MM.1S (cell line): ENCODE data around the gene FXYD3.

Experiments used
- DNase-seq: peaks from one replicate; pipeline ENCODE4 v3.0.0-alpha.2; 2015
- H2AFZ ChIP-seq: fragments of 300-600 bp; sonication (generic); 2 replicates; pipeline ENCODE4 v1.6.0; 2016; ENCODE audit warnings: antibody characterized with exemption, low read length
- H3F3A ChIP-seq: fragments of 300-600 bp; sonication (generic); 2 replicates; pipeline ENCODE4 v1.6.1; 2016; ENCODE audit warnings: mild to moderate bottlenecking, antibody characterized with exemption, low read length, moderate library complexity, mixed read lengths; ENCODE audit not compliant: insufficient read depth
- H3K27ac ChIP-seq: fragments of 300-600 bp; sonication (generic); 2 replicates; pipeline ENCODE4 v1.5.1; 2016; ENCODE audit warnings: mild to moderate bottlenecking, low read length
- H3K27me3 ChIP-seq: fragments of 300-600 bp; sonication (generic); replicated peaks from 2 replicates; pipeline ENCODE4 v1.6.0; 2016; ENCODE audit warnings: low read length; ENCODE audit not compliant: insufficient read depth
- H3K36me3 ChIP-seq: fragments of 300-600 bp; sonication (generic); replicated peaks from 2 replicates; pipeline ENCODE4 v1.6.1; 2016; ENCODE audit warnings: mild to moderate bottlenecking, low read length, mixed read lengths; ENCODE audit not compliant: insufficient read depth
- H3K4me1 ChIP-seq: fragments of 300-600 bp; sonication (generic); 2 replicates; pipeline ENCODE4 v1.6.1; 2016; ENCODE audit warnings: low read length, mixed read lengths
- H3K4me2 ChIP-seq: fragments of 300-600 bp; sonication (generic); 2 replicates; pipeline ENCODE4 v1.6.0; 2016; ENCODE audit warnings: low read depth, low read length
- H3K4me3 ChIP-seq: fragments of 300-600 bp; sonication (generic); 2 replicates; pipeline ENCODE4 v1.5.1; 2016; ENCODE audit warnings: low read length, mixed read lengths
- H3K79me2 ChIP-seq: fragments of 300-600 bp; sonication (generic); 2 replicates; pipeline ENCODE4 v1.6.1; 2016; ENCODE audit warnings: mixed run types, low read length, mixed read lengths
- H3K9ac ChIP-seq: fragments of 300-600 bp; sonication (generic); 2 replicates; pipeline ENCODE4 v1.6.1; 2016; ENCODE audit warnings: low read length, mixed read lengths
- H3K9me2 ChIP-seq: fragments of 300-600 bp; sonication (generic); replicated peaks from 2 replicates; pipeline ENCODE4 v1.6.1; 2016; ENCODE audit warnings: mild to moderate bottlenecking, low read length, mixed read lengths; ENCODE audit not compliant: insufficient read depth
- H3K9me3 ChIP-seq: fragments of 300-600 bp; sonication (generic); replicated peaks from 2 replicates; pipeline ENCODE4 v1.6.1; 2016; ENCODE audit warnings: mild to moderate bottlenecking, low read length, mixed read lengths; ENCODE audit not compliant: insufficient read depth
- H4K20me1 ChIP-seq: fragments of 300-600 bp; sonication (generic); 2 replicates; pipeline ENCODE4 v1.6.1; 2016; ENCODE audit warnings: mild to moderate bottlenecking, low read length, moderate library complexity, mixed read lengths; ENCODE audit not compliant: insufficient read depth
- EZH2 ChIP-seq: fragments of 300-600 bp; sonication (generic); optimal IDR thresholded peaks from 2 replicates; pipeline ENCODE3; 2017; ENCODE audit warnings: low read depth, mild to moderate bottlenecking, antibody characterized with exemption, low read length, mixed read lengths
- EZH2phosphoT487 ChIP-seq: fragments of 300-600 bp; sonication (generic); IDR thresholded peaks from 2 replicates; pipeline ENCODE4 v1.6.1; 2018; ENCODE audit warnings: antibody characterized with exemption, low read length
- TF ChIP-seq, protein P1 (sequence below): fragments of 300-600 bp; sonication (generic); IDR thresholded peaks from 2 replicates; pipeline ENCODE4 v1.5.1; 2016; ENCODE audit warnings: antibody characterized with exemption, low read length, mixed read lengths

The FXYD3 gene

DNA sequence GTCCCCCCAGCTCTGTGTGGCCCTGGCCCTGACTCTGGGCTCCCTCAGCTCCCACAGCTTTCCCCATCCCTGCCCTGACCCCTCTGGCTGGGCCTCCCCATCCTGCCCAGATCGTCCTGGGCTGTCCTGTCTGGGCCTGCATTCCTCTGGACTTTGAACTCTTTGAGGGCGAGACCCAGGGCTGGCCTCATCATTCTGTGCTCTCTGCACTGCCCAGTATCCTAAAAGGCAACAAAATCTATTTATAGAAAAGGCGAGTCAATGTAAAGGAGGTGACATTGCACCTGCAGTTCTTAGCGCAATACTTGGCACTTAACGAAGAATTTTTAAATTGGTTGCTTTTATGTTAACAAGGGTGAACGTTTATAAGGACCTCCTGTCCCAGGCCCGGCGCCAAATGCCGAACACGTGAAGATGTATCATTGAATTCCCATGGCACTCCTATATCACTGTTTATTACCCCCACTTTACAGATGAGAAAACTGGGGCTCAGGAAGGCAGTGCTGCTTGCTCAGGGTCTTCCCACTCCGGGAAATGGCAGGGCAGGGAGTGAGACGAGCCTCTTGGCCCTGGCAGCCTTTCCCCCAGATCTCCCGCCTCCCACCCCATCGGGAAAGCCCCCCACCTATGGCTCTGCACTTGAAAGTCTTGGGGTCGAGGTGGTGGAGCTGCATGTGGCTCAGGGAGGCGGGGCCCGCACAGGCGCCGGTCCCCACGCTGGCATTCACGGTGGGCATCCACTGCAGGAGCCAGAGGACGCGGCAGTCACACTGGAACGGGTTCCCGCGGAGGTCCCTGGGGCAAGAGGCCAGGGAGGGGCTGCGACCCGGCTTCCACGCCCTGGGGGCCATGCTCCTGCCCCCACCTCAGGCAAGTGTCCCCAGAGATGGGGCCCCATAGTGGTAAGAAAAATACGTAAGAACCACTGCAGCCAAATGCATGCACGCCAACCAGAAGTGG, 15.4 kb downstream of the FXYD3 start:
- Histone ChIP-seq H3K9me3 (no peaks in the 10 kb centered on the region), H2AFZ (no peak overlapping the region), H3K79me2 (no peaks in the 10 kb centered on the region), H3K4me3 (no peak overlapping the region), H3K27ac (no peak overlapping the region), H3K9ac (no peak overlapping the region), H3K4me2 (no peak overlapping the region), H3K9me2 (no peaks in the 10 kb centered on the region), H4K20me1 (no peaks in the 10 kb centered on the region), H3K27me3 (peaks cover 61% of the 10 kb centered on the region), H3F3A (no peaks in the 10 kb centered on the region), H3K4me1 (0 out of 2 replicates have a peak, but pooled peaks cover 8% of the 10 kb centered on the region), H3K36me3 (no peaks in the 10 kb centered on the region)
- DNase-seq, result no peak
- TF ChIP-seq EZH2phosphoT487 (no peak), EZH2 (no peak)
- TF ChIP-seq, protein P1, sequence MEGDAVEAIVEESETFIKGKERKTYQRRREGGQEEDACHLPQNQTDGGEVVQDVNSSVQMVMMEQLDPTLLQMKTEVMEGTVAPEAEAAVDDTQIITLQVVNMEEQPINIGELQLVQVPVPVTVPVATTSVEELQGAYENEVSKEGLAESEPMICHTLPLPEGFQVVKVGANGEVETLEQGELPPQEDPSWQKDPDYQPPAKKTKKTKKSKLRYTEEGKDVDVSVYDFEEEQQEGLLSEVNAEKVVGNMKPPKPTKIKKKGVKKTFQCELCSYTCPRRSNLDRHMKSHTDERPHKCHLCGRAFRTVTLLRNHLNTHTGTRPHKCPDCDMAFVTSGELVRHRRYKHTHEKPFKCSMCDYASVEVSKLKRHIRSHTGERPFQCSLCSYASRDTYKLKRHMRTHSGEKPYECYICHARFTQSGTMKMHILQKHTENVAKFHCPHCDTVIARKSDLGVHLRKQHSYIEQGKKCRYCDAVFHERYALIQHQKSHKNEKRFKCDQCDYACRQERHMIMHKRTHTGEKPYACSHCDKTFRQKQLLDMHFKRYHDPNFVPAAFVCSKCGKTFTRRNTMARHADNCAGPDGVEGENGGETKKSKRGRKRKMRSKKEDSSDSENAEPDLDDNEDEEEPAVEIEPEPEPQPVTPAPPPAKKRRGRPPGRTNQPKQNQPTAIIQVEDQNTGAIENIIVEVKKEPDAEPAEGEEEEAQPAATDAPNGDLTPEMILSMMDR, result no peak

DNA sequence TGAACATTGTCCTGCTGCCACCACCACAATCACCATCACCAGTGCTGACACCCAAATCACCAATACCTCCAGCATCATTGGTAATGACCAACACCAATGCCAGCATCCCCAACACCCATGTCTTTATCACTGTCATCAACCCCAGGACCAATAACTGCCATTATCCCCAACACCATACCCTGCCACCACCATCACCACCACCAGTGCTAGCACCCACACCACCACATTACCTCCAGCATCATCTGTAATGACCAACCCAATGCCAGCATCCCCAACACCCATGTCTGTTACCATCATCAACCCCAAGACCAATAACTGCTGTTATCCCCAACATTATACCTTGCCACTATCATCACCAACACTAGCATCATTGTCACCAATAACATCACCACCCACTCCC, 16.6 kb downstream of the FXYD3 start:
- TF ChIP-seq, protein P1, result no peak
- no peak for TF ChIP-seq EZH2
- no peak for TF ChIP-seq EZH2phosphoT487
- H4K20me1 ChIP-seq, result no peaks in the 10 kb centered on the region
- no peak overlapping the region for H3K9ac ChIP-seq
- H3K27me3 ChIP-seq, result peaks cover 72% of the 10 kb centered on the region
- H3K9me2 ChIP-seq, result no peaks in the 10 kb centered on the region
- no peak for DNase-seq
- no peak overlapping the region for H3K4me2 ChIP-seq
- H3K79me2 ChIP-seq, result no peaks in the 10 kb centered on the region
- no peak overlapping the region for H3K27ac ChIP-seq
- H3K9me3 ChIP-seq, result no peaks in the 10 kb centered on the region
- no peak overlapping the region for H3K4me3 ChIP-seq
- no peaks in the 10 kb centered on the region for H3K36me3 ChIP-seq
- H2AFZ ChIP-seq, result no peak overlapping the region
- H3F3A ChIP-seq, result no peaks in the 10 kb centered on the region
- H3K4me1 ChIP-seq, result 0 out of 2 replicates have a peak, but pooled peaks cover 8% of the 10 kb centered on the region

DNA sequence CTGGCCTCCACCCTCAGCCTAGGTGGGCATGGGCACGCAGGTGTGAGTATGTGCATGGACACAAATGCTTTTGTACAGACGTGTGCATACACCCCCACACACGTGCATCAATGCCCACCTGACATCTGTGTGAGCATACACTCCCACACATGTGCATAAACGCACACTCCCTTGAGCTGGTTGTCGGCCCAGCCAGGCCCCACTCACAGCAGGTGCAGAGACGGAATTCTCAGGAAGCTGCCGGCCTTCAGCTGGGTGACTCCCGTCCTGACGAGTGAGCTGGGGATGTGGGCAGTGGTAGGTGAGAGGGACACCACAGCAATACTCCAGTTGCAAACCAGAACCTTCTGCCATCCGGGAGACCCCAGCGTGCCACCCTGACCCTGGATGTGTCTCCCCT, 18.2 kb downstream of the FXYD3 start:
- no peak overlapping the region for H3K9ac ChIP-seq
- 0 out of 2 replicates have a peak, but pooled peaks cover 8% of the 10 kb centered on the region for H3K4me1 ChIP-seq
- DNase-seq, result no peak
- H3K4me3 ChIP-seq, result no peak overlapping the region
- H3K79me2 ChIP-seq, result no peaks in the 10 kb centered on the region
- H3K36me3 ChIP-seq, result no peaks in the 10 kb centered on the region
- no peak overlapping the region for H2AFZ ChIP-seq
- no peaks in the 10 kb centered on the region for H4K20me1 ChIP-seq
- no peaks in the 10 kb centered on the region for H3K9me3 ChIP-seq
- H3K4me2 ChIP-seq, result no peak overlapping the region
- H3K27me3 ChIP-seq, result peaks cover 70% of the 10 kb centered on the region
- H3K9me2 ChIP-seq, result no peaks in the 10 kb centered on the region
- H3F3A ChIP-seq, result no peaks in the 10 kb centered on the region
- H3K27ac ChIP-seq, result no peak overlapping the region
- TF ChIP-seq EZH2, result no peak
